OCI-LY7 (cell line): ENCODE measurements around the gene ATP5F1B. TPM values are rescaled to one million over a fixed set of nuclear protein-coding genes. Genes with fewer than 3 reads are reported as not detected.

Experiments used
- BruUV-seq: library from RNA; stranded (reverse); fragments of 400-500 nt; replicated peaks from 2 replicates; lab custom pipeline; 2021; lab: Mats Ljungman, UMichigan
- CTCF ChIA-PET: fragments of 300-600 bp; sonication (Branson Sonifier 250); formaldehyde crosslinking; loops from one replicate; lab custom pipeline; 2022; ENCODE audit warnings: antibody characterized with exemption; ENCODE audit not compliant: unreplicated experiment; lab: Charles Lee
- POLR2A ChIA-PET: fragments of 300-600 bp; sonication (Branson Sonifier 250); formaldehyde crosslinking; loops from one replicate; lab custom pipeline; 2022; ENCODE audit warnings: antibody characterized with exemption; lab: Charles Lee
- DNase-seq: peaks from one replicate; pipeline ENCODE4 v3.0.0-alpha.2; 2015; ENCODE audit warnings: low spot score
- H2AFZ ChIP-seq: fragments of 200-600 bp; sonication (generic), shearing (Covaris generic); 2 replicates; pipeline ENCODE4 v1.6.1; 2014; ENCODE audit warnings: mild to moderate bottlenecking, antibody characterized with exemption, low read length, moderate library complexity
- H3K27ac ChIP-seq: fragments of 200-600 bp; sonication (generic); 2 replicates; pipeline ENCODE4 v1.5.1; 2014; ENCODE audit warnings: mixed run types, low read depth, mild to moderate bottlenecking, moderate library complexity, low read length, inconsistent platforms; ENCODE audit not compliant: poor library complexity, severe bottlenecking
- H3K36me3 ChIP-seq: fragments of 200-600 bp; sonication (generic); 2 replicates; pipeline ENCODE4 v1.6.1; 2014; ENCODE audit warnings: mild to moderate bottlenecking, antibody characterized with exemption, low read length, moderate library complexity, mixed read lengths; ENCODE audit not compliant: insufficient read depth
- H3K4me1 ChIP-seq: fragments of 200-600 bp; sonication (generic); 2 replicates; pipeline ENCODE4 v1.5.1; 2014; ENCODE audit warnings: mild to moderate bottlenecking, low read length; ENCODE audit not compliant: insufficient read depth, poor library complexity, severe bottlenecking
- H3K4me2 ChIP-seq: fragments of 200-600 bp; sonication (generic); 2 replicates; pipeline ENCODE4 v1.6.1; 2014; ENCODE audit warnings: mild to moderate bottlenecking, low read length
- H3K4me3 ChIP-seq: fragments of 200-600 bp; sonication (generic); 2 replicates; pipeline ENCODE4 v1.5.1; 2014; ENCODE audit warnings: mild to moderate bottlenecking, low read depth, low read length; ENCODE audit not compliant: poor library complexity, severe bottlenecking
- H3K79me2 ChIP-seq: fragments of 200-600 bp; sonication (generic); 2 replicates; pipeline ENCODE4 v1.6.1; 2016; ENCODE audit warnings: low read depth, mild to moderate bottlenecking, low read length, moderate library complexity, mixed read lengths; ENCODE audit not compliant: insufficient read depth
- H3K9me2 ChIP-seq: fragments of 200-600 bp; sonication (generic); 2 replicates; pipeline ENCODE4 v1.6.1; 2016; ENCODE audit warnings: mild to moderate bottlenecking, low read length, mixed read lengths; ENCODE audit not compliant: insufficient read depth
- H3K9me3 ChIP-seq: fragments of 200-600 bp; sonication (generic); 2 replicates; pipeline ENCODE4 v1.6.1; 2014; ENCODE audit warnings: mild to moderate bottlenecking, mixed run types, low read length, mixed read lengths
- H4K20me1 ChIP-seq: fragments of 200-600 bp; sonication (generic); 2 replicates; pipeline ENCODE4 v1.6.1; 2014; ENCODE audit warnings: mild to moderate bottlenecking, antibody characterized with exemption, low read length, moderate library complexity, mixed read lengths; ENCODE audit not compliant: insufficient read depth
- EZH2phosphoT487 ChIP-seq: fragments of 200-600 bp; sonication (generic); IDR thresholded peaks from 2 replicates; pipeline ENCODE4 v1.6.1; 2018; ENCODE audit warnings: low read depth, borderline replicate concordance, mild to moderate bottlenecking, mixed run types, antibody characterized with exemption, low read length, moderate library complexity, mixed read lengths
- intact Hi-C: fragments of 100-400 bp; cut with micrococcal nuclease; formaldehyde crosslinking; loops from one replicate; pipeline ENCODE4 v1.10.0; 2022; ENCODE audit not compliant: unreplicated experiment
- total RNA-seq, 2 experiments: library from RNA; depleted of rRNA in 1 of 2; stranded (reverse); fragments of >200 nt in 1 of 2; shearing (Covaris generic) in 1 of 2; gene quantifications; 2 replicates each; pipeline ENCODE4 v1.2.3, GENCODE V29; 2014 to 2022
- TF ChIP-seq, protein P1 (sequence below): fragments of 200-600 bp; sonication (generic); conservative IDR thresholded peaks from 2 replicates; pipeline ENCODE4 v1.5.1; 2014; ENCODE audit warnings: mild to moderate bottlenecking, antibody characterized with exemption, low read length, moderate library complexity, mixed read lengths

Gene ATP5F1B
- total RNA-seq, 2 experiments from 2014 or later, result 385 to 732 TPM

DNA sequence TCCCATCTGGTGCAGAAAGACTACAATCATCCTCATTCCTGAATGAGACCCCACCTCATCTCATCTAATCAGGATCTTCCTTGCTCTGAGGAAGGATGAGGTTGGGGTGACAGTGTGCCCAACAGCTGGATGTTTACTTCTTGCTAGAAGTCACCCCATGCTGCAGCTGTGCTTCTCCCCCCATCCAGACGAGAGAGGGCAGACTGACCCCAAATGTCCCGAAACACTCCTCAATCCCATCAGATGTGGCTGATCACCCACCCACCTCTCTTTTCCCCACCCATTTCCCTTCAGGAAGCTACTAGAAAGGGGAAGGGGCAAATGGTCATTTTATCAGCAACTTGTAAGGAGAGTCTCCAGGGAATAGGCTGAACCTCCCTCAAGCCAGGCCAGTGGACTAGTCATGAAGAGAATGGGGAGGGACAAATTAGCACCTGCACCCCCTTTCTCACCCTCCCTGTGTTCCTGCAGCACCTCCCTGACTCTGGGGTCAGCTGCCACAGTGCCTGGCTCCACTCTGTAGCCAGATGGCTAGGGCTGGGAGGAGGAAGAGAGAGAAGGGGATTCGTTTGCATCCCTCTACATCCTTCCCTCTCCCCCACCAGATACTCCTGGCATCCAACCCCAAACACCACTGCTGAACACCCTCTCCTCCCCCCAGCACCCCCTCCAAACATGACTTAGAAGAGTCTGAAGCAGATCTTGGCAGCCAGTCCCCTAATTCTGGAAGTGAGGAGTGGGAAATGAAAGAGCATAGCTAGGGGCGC lies 12.9 kb downstream of the ATP5F1B start:
- intact Hi-C loops, result loop anchor here (1.0 to 10.0 kb wide), 3 partner anchors 55 to 518 kb away; partner anchors contain the start of genes PTGES3, RPL41 and ZC3H10
- BruUV-seq, result no TSS peak
- no peak overlapping the region for H2AFZ ChIP-seq

DNA sequence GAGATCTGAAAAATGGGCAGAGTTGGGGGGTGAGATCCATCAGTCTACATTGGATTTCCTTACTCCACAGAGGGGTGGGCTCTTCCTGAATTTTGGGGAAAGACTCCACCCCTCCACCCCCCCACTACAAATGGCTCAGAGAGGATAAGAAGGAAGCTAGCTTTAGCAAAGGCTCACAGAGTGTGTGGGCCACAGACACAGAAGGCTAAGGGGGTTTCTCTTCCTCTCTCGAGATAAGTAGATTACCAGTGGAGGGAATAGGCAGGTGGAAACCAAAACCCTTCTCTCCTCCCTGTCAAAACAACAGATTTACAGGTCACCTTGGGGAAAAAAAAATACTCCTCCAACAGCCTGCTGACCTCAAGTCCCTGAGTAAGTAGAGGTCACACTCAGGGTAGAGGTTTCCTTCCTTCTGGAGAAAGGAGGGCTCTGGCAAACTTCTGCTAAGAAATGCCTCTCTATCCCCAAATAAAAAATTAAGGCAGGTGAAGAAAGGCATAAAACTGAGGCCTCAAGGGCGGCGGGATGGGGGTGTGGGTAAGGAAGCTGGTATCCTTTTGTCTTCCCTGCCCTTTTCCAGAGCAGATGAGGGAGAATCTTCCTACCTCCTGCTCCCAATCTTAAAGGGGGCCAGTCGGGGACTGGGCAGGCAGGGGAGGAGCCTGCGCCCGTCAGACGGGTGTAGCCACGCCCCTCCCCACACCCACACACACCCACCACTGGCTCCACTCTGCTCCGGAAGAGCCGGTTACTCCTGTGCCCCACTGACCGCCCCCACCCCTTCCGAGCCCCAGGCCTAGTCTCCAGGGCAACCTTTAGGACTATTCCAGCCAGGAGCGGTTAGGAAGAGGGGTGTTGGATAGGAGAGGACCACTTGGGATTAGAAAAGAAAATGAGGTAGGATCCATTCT lies 13.7 kb downstream of the ATP5F1B start:
- peaks cover under 1% of the 10 kb centered on the region; the same call in 1 of the 2 replicates for H4K20me1 ChIP-seq
- peaks cover 78% of the 10 kb centered on the region for H3K79me2 ChIP-seq
- H3K4me1 ChIP-seq, result peaks cover 66% of the 10 kb centered on the region
- H3K36me3 ChIP-seq, result peaks cover 7% of the 10 kb centered on the region
- no peak for TF ChIP-seq EZH2phosphoT487
- TF ChIP-seq, protein P1, sequence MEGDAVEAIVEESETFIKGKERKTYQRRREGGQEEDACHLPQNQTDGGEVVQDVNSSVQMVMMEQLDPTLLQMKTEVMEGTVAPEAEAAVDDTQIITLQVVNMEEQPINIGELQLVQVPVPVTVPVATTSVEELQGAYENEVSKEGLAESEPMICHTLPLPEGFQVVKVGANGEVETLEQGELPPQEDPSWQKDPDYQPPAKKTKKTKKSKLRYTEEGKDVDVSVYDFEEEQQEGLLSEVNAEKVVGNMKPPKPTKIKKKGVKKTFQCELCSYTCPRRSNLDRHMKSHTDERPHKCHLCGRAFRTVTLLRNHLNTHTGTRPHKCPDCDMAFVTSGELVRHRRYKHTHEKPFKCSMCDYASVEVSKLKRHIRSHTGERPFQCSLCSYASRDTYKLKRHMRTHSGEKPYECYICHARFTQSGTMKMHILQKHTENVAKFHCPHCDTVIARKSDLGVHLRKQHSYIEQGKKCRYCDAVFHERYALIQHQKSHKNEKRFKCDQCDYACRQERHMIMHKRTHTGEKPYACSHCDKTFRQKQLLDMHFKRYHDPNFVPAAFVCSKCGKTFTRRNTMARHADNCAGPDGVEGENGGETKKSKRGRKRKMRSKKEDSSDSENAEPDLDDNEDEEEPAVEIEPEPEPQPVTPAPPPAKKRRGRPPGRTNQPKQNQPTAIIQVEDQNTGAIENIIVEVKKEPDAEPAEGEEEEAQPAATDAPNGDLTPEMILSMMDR, result no peak
- H2AFZ ChIP-seq, result peak overlapping the region; percentile 43; the same call in 1 of the 2 replicates
- intact Hi-C loops, result loop anchor here (2.0 to 10.0 kb wide), 2 partner anchors 257 to 517 kb away; partner anchors contain the start of genes RPL41 and ZC3H10
- BruUV-seq, result no TSS peak
- POLR2A ChIA-PET, result interaction anchor here (0.6 to 0.7 kb wide), 3 partner anchors 14 to 267 kb away, joined by 3 read pairs; no protein-coding TSS in a partner anchor
- CTCF ChIA-PET, result no interaction called here
- DNase-seq, result peak; percentile 77
- peak overlapping the region; percentile 76 for H3K4me3 ChIP-seq
- no peaks in the 10 kb centered on the region for H3K9me2 ChIP-seq
- H3K27ac ChIP-seq, result peak overlapping the region; percentile 92
- peak overlapping the region; percentile 98 for H3K4me2 ChIP-seq
- H3K9me3 ChIP-seq, result no peaks in the 10 kb centered on the region

More for the DNA sequence above, 12.9 kb downstream of the ATP5F1B start:
- POLR2A ChIA-PET, result interaction anchor here (0.5 to 1.2 kb wide), 2 partner anchors 13 to 35 kb away, joined by 3 to 5 read pairs; partner anchors contain the start of gene ATP5F1B
- Histone ChIP-seq H3K4me2 (peak overlapping the region; percentile 98), H3K4me3 (peak overlapping the region; percentile 76), H3K36me3 (peaks cover 10% of the 10 kb centered on the region), H3K9me2 (no peaks in the 10 kb centered on the region), H3K4me1 (peaks cover 67% of the 10 kb centered on the region), H3K27ac (peak overlapping the region; percentile 92), H4K20me1 (no peaks in the 10 kb centered on the region), H3K9me3 (no peaks in the 10 kb centered on the region), H3K79me2 (peaks cover 70% of the 10 kb centered on the region)
- peak; percentile 28 for DNase-seq
- CTCF ChIA-PET, result no interaction called here
- TF ChIP-seq, protein P1, result no peak; the same call in 1 of the 2 replicates
- TF ChIP-seq EZH2phosphoT487, result no peak
